PC-9 (cell line): ENCODE measurements around the gene TBC1D8. TPM values are rescaled to one million over a fixed set of nuclear protein-coding genes. Genes with fewer than 3 reads are reported as not detected.

Experiments used
- BruUV-seq: library from RNA; stranded (reverse); fragments of 400-500 nt; replicated peaks from 2 replicates; lab custom pipeline; 2021; lab: Mats Ljungman, UMichigan
- CTCF ChIA-PET: fragments of 300-600 bp; sonication (Branson Sonifier 250); formaldehyde crosslinking; loops from one replicate; lab custom pipeline; 2022; ENCODE audit warnings: antibody characterized with exemption; lab: Charles Lee
- POLR2A ChIA-PET: fragments of 300-600 bp; sonication (Branson Sonifier 250); formaldehyde crosslinking; loops from one replicate; lab custom pipeline; 2022; ENCODE audit warnings: antibody characterized with exemption; ENCODE audit not compliant: unreplicated experiment; lab: Charles Lee
- DNase-seq, 2 experiments: peaks; one replicate each; pipeline versions ENCODE4 v3.0.0 to v3.0.0-alpha.2; 2015 to 2022; ENCODE audit warnings: mixed read lengths in 1 of 2
- H2AFZ ChIP-seq: fragments of 200-600 bp; sonication (generic); 2 replicates; pipeline ENCODE4 v1.8.1; 2017; ENCODE audit warnings: antibody characterized with exemption
- H3F3A ChIP-seq: fragments of 200-600 bp; sonication (generic); 2 replicates; pipeline ENCODE4 v1.8.1; 2017; ENCODE audit warnings: antibody characterized with exemption, mild to moderate bottlenecking, low read depth; ENCODE audit not compliant: insufficient read depth
- H3K27ac ChIP-seq: fragments of 200-600 bp; sonication (generic); 2 replicates; pipeline ENCODE4 v1.6.1; 2016; ENCODE audit warnings: mixed run types
- H3K27me3 ChIP-seq: fragments of 200-600 bp; sonication (generic); 2 replicates; pipeline ENCODE4 v1.6.1; 2016; ENCODE audit warnings: low read depth, mixed run types; ENCODE audit not compliant: insufficient read depth
- H3K36me3 ChIP-seq: fragments of 200-600 bp; sonication (generic); 2 replicates; pipeline ENCODE4 v1.6.1; 2016; ENCODE audit warnings: low read depth, mixed run types
- H3K4me1 ChIP-seq: fragments of 200-600 bp; sonication (generic); replicated peaks from 2 replicates; pipeline ENCODE4 v1.6.1; 2016; ENCODE audit warnings: mixed run types; ENCODE audit not compliant: insufficient read depth
- H3K4me2 ChIP-seq: fragments of 200-600 bp; sonication (generic); 2 replicates; pipeline ENCODE4 v1.6.1; 2017; ENCODE audit warnings: mixed run types
- H3K4me3 ChIP-seq: fragments of 200-600 bp; sonication (generic); 2 replicates; pipeline ENCODE4 v1.6.1; 2016; ENCODE audit warnings: mixed run types
- H3K79me2 ChIP-seq: fragments of 200-600 bp; sonication (generic); 2 replicates; pipeline ENCODE4 v1.6.1; 2017; ENCODE audit warnings: low read depth, mixed run types
- H3K9me2 ChIP-seq: fragments of 200-600 bp; sonication (generic); 2 replicates; pipeline ENCODE4 v1.8.1; 2017; ENCODE audit warnings: mild to moderate bottlenecking; ENCODE audit not compliant: insufficient read depth
- H3K9me3 ChIP-seq: fragments of 200-600 bp; sonication (generic); 2 replicates; pipeline ENCODE4 v1.8.1; 2016; ENCODE audit warnings: low read depth; ENCODE audit not compliant: insufficient read depth
- H4K20me1 ChIP-seq: fragments of 200-600 bp; sonication (generic); 2 replicates; pipeline ENCODE4 v1.8.1; 2017; ENCODE audit not compliant: insufficient read depth
- EZH2 ChIP-seq: fragments of 200-600 bp; sonication (generic); IDR thresholded peaks from 2 replicates; pipeline ENCODE4 v1.8.0; 2017; ENCODE audit warnings: antibody characterized with exemption, low read depth
- intact Hi-C: fragments of 100-400 bp; cut with micrococcal nuclease; formaldehyde crosslinking; loops from one replicate; pipeline ENCODE4 v1.10.0; 2022; ENCODE audit not compliant: unreplicated experiment
- total RNA-seq: library from RNA; stranded (reverse); gene quantifications from 2 replicates; pipeline ENCODE4 v1.2.3, GENCODE V29; 2021
- TF ChIP-seq, protein P1 (sequence below): fragments of 200-600 bp; sonication (generic); conservative IDR thresholded peaks from 2 replicates; pipeline ENCODE4 v1.6.1; 2017; ENCODE audit warnings: mixed run types, antibody characterized with exemption, mild to moderate bottlenecking, moderate library complexity

The TBC1D8 gene
- total RNA-seq, 1 experiment from 2014 or later = 25.2 TPM

DNA sequence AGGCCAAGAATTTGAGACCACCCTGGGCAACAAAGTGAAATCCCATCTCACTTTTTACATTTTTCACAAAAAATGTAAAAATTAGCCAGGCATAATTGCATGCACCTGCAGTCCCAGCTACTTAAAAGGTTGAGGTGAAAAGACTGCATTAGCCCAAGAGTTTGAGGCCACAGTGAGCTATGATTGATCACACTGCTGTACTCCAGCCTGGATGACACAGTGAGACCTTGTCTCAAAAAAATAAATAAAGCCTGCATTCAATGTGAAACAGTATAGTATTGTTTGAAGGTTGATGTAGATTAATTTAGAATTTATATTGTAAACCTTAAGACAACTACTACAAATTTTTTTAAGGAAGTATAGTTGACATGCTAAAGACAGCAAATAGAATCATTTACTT, 53.5 kb downstream of the TBC1D8 start:
- no peak overlapping the region for H3K27ac ChIP-seq
- H3K79me2 ChIP-seq = peaks cover 96% of the 10 kb centered on the region
- no peak for DNase-seq
- H3K9me3 ChIP-seq = peaks cover 5% of the 10 kb centered on the region; the same call in 1 of the 2 replicates
- no peak overlapping the region for H3K4me3 ChIP-seq
- no peaks in the 10 kb centered on the region for H3K9me2 ChIP-seq
- POLR2A ChIA-PET = interaction anchor here (0.6 to 0.7 kb wide), 2 partner anchors 368 to 487 kb away, joined by 3 to 7 read pairs; no protein-coding TSS in a partner anchor
- peaks cover 4% of the 10 kb centered on the region; the same call in 1 of the 2 replicates for H3K36me3 ChIP-seq
- no peaks in the 10 kb centered on the region for H3K27me3 ChIP-seq
- peaks cover 13% of the 10 kb centered on the region for H4K20me1 ChIP-seq
- CTCF ChIA-PET = no interaction called here
- no peak for TF ChIP-seq EZH2
- TF ChIP-seq, protein P1, sequence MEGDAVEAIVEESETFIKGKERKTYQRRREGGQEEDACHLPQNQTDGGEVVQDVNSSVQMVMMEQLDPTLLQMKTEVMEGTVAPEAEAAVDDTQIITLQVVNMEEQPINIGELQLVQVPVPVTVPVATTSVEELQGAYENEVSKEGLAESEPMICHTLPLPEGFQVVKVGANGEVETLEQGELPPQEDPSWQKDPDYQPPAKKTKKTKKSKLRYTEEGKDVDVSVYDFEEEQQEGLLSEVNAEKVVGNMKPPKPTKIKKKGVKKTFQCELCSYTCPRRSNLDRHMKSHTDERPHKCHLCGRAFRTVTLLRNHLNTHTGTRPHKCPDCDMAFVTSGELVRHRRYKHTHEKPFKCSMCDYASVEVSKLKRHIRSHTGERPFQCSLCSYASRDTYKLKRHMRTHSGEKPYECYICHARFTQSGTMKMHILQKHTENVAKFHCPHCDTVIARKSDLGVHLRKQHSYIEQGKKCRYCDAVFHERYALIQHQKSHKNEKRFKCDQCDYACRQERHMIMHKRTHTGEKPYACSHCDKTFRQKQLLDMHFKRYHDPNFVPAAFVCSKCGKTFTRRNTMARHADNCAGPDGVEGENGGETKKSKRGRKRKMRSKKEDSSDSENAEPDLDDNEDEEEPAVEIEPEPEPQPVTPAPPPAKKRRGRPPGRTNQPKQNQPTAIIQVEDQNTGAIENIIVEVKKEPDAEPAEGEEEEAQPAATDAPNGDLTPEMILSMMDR = no peak
- no peak overlapping the region for H2AFZ ChIP-seq
- no TSS peak for BruUV-seq
- H3K4me1 ChIP-seq = no peaks in the 10 kb centered on the region
- no peak overlapping the region for H3K4me2 ChIP-seq
- no peaks in the 10 kb centered on the region for H3F3A ChIP-seq
- intact Hi-C loops = no loop called here

DNA sequence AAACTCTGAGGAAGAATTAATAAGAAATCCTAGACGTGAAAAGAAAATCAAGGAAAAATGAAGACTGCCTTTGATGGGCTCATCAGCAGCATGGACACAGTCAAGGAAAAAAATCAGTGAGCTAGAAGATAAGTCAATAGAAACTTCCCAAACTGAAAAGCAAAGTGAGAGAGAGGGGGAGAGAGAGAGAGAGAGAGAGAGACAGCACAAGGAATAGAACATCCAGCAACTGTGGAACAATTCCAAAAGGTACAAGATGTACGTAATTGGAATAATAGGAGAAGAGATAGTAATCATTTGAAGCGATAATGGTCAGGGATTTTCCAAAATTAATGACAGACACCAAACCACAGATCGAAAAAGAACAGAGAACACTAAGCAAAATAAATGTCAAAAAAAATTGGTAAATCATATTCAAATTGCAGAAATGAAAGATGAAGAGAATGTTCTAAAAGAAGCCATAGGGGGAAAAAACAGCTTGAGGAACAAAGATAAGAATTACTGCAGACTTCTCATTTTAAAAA, 54.5 kb downstream of the TBC1D8 start:
- no peak for TF ChIP-seq EZH2
- TF ChIP-seq, protein P1 = no peak
- no TSS peak for BruUV-seq
- intact Hi-C loops = no loop called here
- ChIA-PET CTCF (no interaction called here), POLR2A (no interaction called here)
- H3K79me2 ChIP-seq = peaks cover 96% of the 10 kb centered on the region
- DNase-seq = no peak
- no peak overlapping the region for H3K27ac ChIP-seq
- H3F3A ChIP-seq = no peaks in the 10 kb centered on the region
- H3K9me3 ChIP-seq = 0 out of 2 replicates have a peak, but pooled peaks cover 3% of the 10 kb centered on the region
- H4K20me1 ChIP-seq = peaks cover 13% of the 10 kb centered on the region
- no peak overlapping the region for H3K4me2 ChIP-seq
- H3K9me2 ChIP-seq = no peaks in the 10 kb centered on the region
- no peaks in the 10 kb centered on the region for H3K27me3 ChIP-seq
- H3K4me3 ChIP-seq = no peak overlapping the region
- H2AFZ ChIP-seq = no peak overlapping the region
- no peaks in the 10 kb centered on the region for H3K4me1 ChIP-seq
- peaks cover 4% of the 10 kb centered on the region; the same call in 1 of the 2 replicates for H3K36me3 ChIP-seq

DNA sequence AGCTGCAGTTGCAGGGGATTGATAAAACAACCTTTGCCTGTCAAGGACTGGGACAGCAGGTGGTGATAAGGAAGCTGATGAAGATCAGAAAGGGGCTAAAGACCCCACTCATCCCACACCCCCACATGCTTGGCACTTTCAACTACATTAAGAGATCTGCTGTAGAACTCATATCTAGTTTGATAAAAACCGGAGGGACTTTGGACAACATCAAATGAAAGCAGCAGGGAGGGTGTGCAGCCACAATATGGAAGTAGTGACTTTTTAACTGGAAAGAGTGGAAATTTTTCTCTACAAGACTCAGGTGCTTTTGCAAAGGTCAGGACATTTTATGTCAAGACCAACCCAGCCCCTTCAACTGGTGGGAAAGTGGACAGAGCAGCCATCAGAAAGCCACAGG, 56.8 kb downstream of the TBC1D8 start:
- Histone ChIP-seq H3K9me2 (no peaks in the 10 kb centered on the region), H3K4me2 (no peak overlapping the region), H2AFZ (no peak overlapping the region), H3K27me3 (no peaks in the 10 kb centered on the region), H3F3A (no peaks in the 10 kb centered on the region), H3K36me3 (peaks cover 4% of the 10 kb centered on the region), H3K79me2 (peaks cover 89% of the 10 kb centered on the region), H3K9me3 (no peaks in the 10 kb centered on the region), H3K4me3 (no peak overlapping the region), H3K27ac (no peak overlapping the region), H3K4me1 (no peaks in the 10 kb centered on the region), H4K20me1 (peaks cover 16% of the 10 kb centered on the region)
- POLR2A ChIA-PET = interaction anchor here (0.7 kb wide), 1 partner anchor 21 kb away, joined by 4 read pairs; no protein-coding TSS in a partner anchor
- intact Hi-C loops = no loop called here
- BruUV-seq = no TSS peak
- CTCF ChIA-PET = no interaction called here
- no peak for DNase-seq
- TF ChIP-seq, protein P1 = no peak
- no peak for TF ChIP-seq EZH2
